ENCODE results near the gene TUBB4A.

TUBB4A gene

DNA sequence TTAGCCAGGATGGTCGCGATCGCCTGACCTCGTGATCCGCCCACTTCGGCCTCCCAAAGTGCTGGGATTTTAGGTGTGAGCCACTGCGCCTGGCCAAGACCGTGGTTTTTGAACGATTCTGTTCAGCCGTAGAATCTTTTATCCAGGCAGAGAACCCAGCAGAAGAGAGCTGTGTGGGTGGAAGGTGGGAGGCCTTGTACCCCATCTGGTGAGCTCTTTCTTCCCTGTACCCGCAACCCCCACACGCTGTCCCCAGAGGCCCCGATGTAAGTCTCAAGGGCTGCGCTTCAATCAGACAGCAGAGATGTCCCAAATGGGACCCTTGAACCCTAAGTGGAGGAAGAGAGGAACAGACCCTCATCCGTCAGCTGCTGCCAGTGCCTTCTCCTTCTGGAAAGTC is 46.2 kb downstream of the TUBB4A start:
- TF ChIP-seq ZFX (IDR thresholded peaks at IDR 0.05; ENCODE audit: borderline replicate concordance): no peak
- no peak for TF ChIP-seq CTCF (IDR thresholded peaks at IDR 0.05)
- no peak overlapping the region for H3K27ac ChIP-seq

DNA sequence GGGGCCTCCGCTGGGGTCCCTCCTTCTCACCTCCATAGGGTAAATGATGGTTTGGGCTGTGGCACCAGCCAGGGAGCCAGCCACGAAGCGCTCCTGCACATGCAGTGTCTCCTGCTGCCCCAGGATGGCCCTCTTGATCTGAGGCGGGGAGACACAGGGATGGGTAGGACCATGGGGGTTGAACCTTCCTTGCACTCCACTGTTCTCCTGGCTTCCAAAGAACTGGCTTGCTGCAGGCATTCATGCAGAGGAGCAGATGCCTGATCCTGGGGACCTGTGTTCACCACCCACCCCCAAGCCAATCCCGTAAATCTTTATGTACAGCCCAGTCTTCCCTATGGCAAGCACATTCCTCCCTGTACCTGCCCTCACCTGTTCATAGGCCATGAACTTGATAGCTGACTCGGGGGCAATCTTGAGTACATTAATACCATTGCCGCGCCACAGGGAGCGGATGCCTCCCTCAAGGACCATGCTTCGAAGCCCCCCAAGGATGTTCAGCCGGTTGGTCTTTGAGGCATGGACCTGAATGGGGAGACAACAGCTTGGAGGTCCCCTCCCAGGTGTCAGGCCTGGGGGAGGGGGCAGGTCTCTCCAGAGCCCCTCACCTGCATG is 48.1 kb downstream of the TUBB4A start:
- TF ChIP-seq CTCF (IDR thresholded peaks at IDR 0.05) (no peak), ZFX (IDR thresholded peaks at IDR 0.05; ENCODE audit: borderline replicate concordance) (no peak)
- H3K27ac ChIP-seq: no peak overlapping the region

DNA sequence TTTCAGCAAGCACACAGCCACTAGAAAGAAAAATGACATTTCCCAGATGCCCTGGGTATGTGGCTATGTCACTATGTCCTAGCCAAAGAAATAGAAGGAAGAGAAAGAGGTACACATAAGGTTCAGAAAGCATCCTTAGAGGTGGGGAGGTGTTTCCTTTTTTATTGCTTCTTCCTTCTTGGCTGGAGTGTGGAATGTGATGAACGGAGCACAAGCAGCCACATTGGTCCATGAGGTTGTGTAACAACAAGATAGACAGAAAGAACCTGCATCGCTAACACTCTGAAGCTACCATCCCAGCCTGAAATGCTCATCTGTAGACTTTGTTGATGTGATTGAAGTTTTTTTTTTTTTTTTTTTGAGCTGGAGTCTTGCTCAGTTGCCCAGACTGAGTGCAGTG is 49.2 kb downstream of the TUBB4A start:
- H3K27ac ChIP-seq: no peak overlapping the region
- no peak for TF ChIP-seq ZFX (IDR thresholded peaks at IDR 0.05; ENCODE audit: borderline replicate concordance)
- no peak for TF ChIP-seq CTCF (IDR thresholded peaks at IDR 0.05)

DNA sequence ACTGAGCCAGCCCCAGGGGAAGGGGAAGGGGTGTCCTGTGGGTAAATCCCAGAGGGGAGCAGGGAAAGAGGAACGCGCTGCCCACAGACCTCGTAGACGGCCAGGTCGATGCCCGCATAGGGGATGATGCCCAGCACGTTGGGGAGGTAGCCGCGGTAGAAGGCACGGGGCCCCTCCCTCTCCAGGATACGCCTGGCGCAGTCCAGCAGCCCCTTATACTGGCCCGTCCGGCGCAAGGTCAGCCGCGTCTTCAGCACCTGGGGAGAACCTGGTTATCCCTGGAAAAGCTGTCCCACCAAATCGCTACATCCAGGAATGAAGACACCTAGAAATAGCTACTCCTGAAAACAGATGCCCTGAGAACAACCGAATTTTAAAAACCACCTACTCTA is 49.9 kb downstream of the TUBB4A start:
- TF ChIP-seq CTCF (IDR thresholded peaks at IDR 0.05): no peak
- no peak for TF ChIP-seq ZFX (IDR thresholded peaks at IDR 0.05; ENCODE audit: borderline replicate concordance)
- no peak overlapping the region for H3K27ac ChIP-seq

- H3K27ac ChIP-seq: no peak overlapping the region
- TF ChIP-seq CTCF (IDR thresholded peaks at IDR 0.05) (no peak), ZFX (IDR thresholded peaks at IDR 0.05; ENCODE audit: borderline replicate concordance) (no peak)
Measured at GRCh38 chr19:6451583-6452222, 50.4 kb downstream of the TUBB4A start.

DNA sequence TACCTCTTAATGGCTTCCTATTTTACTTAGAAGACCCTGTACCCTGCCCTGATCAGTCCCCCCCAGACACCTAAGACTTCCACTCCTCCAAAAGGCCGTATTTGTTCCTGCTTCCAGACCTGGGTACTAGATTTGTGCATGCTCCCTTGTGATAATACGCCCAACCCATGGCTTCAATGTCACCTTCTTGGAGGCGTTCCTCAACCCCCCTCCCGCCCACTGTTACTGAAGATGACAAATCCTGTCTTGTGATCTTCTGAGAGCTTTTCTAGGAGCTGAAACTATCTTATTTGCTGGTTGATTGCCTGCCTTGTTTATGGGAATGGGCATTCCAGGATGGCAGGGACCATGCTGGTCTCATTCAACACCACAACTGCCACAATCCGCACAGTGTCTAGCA is 51.9 kb downstream of the TUBB4A start:
- no peak for TF ChIP-seq ZFX (IDR thresholded peaks at IDR 0.05; ENCODE audit: borderline replicate concordance)
- TF ChIP-seq CTCF (IDR thresholded peaks at IDR 0.05): no peak
- H3K27ac ChIP-seq: no peak overlapping the region

GRCh38 chr19:6448045-6448444 is 54.1 kb downstream of the TUBB4A start:
- no peak for TF ChIP-seq ZFX (IDR thresholded peaks at IDR 0.05; ENCODE audit: borderline replicate concordance)
- no peak for TF ChIP-seq CTCF (IDR thresholded peaks at IDR 0.05)
- no peak overlapping the region for H3K27ac ChIP-seq
